Activated CD4-positive, alpha-beta T cell treated with anti-CD3 and anti-CD28 coated beads, Interleukin-2, Interleukin-6, amounts not matched to agents 100 ng/mL and 50 ng/mL, durations not matched to agents 16 hours and 8 hours (primary cell): ENCODE results near the gene MN1.

Experiments used
- DNase-seq: peaks from one replicate; pipeline ENCODE4 v3.0.0-alpha.2; 2020

The MN1 gene

DNA sequence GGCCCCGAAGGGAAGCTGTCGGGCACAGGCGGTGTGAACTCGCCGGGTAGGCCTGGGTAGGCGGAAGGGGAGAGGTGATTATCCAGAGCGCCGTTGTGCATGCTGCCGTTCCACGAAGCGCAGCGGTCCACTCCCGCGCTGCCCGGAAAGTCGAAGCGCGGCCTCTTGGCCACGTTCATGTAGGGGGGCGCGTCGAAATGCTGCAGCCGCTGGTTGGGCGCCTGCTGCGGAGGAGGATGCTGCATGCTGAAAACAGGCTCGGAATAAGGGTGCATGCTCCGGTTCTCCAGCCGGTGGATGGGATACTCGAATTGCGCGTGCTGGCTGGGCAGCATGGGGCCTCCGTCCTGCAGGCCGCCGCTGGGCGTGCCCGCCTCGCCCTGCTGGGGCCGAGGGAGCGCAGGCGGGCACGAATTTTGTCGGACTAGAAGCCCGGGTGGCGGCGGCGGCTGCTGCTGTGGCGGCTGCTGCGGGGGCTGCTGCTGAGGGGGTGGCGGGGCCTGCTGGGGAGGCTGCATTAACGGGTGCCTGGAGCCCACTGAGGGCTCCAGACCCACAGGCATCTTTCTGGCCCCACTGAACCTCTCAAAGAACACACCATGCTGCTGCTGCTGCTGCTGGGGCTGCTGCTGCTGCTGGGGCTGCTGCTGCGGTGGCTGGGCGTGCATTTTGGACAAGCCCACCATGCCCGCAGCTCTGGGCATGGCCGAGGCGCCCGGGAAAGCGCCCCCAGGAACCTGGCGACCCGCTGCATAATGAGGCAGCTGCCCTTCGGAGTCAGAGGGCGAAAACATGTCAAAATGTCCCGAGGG is 2.3 kb downstream of the MN1 start:
- DNase-seq: no peak

DNA sequence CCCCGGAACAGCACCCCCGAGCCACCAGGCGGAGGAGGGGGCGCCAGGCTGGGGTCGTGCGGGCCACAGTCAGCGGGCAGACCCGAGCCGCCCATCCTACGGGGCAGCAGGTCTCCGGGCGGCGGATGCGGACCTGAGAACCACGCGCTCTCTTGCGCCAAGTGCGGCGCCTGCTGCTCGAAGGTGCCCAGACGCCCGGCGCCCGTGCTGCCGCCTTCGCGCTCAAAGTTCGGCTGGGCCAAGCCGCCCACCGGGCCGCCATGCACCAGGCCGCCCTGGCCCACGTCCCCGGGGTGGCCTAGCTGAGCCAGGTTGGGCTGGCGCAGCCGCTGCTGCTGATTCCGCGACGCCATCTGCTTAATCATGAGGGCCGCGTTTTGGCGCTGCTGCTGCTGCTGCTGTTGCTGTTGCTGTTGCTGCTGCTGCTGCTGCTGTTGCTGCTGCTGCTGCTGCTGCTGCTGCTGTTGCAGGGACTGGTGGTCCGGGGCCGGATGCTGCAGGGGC is 3.0 kb downstream of the MN1 start:
- no peak for DNase-seq

GRCh38 chr22:27797520-27798391 is 3.8 kb downstream of the MN1 start:
- no peak for DNase-seq

- DNase-seq: no peak
Observed at GRCh38 chr22:27796829-27797519, 4.6 kb downstream of the MN1 start.

DNA sequence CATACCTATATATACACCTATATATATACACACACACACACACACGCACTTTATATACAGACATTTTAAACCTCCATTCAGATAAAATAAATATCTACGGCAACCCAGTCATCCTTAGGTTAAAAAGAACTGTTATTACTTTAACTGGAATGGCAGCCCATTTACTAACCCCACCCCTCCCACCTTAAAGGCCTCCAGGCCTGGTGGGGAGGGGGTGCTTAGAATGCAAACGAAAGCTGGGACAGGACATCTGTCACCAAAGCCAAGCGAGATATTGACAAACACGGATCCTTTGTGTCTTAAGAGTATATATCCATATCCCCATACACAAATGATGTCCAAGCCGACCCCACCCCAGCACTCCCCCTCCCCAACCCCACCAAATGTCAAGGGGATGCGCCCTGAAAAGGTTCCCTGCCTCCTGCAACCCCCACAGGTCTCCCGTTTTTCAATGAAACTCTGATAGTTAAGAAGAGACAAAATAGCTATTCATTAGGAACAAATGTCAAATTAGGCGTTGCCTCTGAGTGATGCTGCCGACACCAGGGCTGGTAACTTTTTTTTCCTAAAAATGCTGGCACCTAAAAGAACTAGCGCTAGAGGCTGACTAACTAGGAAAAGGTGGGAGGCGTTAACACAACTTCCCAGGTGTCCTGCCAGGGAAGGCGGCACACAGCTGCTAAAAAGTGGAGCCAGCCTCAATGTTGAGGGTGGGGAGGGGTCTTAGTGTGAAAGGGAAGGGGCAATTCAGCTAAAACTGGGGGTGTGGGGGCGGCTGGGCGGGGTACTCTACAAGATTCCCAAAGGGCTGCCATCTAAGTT is 5.6 kb downstream of the MN1 start:
- no peak for DNase-seq

- DNase-seq: no peak
Observed at GRCh38 chr22:27795053-27795452, 6.5 kb downstream of the MN1 start.

DNA sequence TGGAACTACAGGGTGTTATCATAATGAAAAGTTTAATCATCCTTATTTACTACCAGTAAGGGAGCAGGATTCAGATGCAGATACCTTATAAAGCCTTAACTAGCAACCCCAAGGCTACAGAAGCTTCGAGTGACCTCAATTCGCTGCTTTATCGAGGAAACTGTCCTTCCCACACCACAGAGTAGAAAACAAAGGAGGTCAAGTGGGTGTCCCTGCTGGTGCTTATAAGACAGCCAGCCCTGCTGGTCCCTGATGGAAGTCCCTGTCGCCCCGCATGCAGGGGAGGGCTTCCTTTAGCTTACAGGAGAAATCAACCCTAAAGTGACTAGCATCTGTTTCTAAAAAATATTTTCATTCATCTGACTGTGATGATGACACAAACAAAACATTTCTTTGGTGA is 7.3 kb downstream of the MN1 start:
- no peak for DNase-seq

- DNase-seq: no peak
Observed at GRCh38 chr22:27793576-27793975, 8.0 kb downstream of the MN1 start.

GRCh38 chr22:27792452-27793161 is 8.9 kb downstream of the MN1 start:
- DNase-seq: no peak

- no peak for DNase-seq
Observed at GRCh38 chr22:27791859-27792241, 9.7 kb downstream of the MN1 start.

GRCh38 chr22:27791159-27791858 is 10.2 kb downstream of the MN1 start:
- DNase-seq: no peak

DNA sequence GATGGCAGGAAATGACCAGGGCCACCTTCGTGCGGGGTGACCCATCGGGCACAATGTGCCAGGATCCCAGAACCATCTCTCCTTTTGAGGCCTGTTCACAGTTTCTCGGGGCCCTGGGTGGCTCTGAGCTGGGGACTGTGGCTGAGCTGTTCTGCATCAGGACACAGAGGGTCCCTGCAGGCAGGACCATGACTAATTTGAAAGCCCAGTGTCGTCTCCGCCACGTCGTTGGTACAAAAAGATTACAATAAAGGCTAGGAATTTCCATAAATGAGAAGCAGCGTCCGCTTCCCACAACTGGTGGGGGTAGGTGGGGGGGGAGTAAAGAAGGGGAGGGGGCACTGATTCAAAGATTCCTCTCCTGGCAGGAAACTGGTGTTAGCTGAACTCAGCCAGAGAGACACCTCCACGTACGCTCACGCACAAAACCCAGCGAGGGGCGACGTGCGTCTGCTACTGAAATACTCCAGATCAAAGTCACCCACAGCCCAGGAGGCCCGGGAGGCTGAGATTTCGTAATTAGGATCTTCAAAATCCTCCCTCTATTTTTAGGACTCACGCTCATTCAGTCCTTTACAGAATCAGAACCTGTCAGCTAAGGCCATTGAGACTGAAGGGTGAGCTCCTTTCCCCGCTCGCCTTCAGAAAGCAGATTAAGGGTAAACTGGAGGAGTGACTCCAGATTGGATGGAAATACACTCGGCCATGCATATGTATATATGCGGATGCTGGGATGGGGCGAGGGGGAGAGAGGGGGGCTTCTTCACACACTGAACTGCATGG is 11.0 kb downstream of the MN1 start:
- no peak for DNase-seq

GRCh38 chr22:27788500-27789288 is 12.9 kb downstream of the MN1 start:
- no peak for DNase-seq

DNA sequence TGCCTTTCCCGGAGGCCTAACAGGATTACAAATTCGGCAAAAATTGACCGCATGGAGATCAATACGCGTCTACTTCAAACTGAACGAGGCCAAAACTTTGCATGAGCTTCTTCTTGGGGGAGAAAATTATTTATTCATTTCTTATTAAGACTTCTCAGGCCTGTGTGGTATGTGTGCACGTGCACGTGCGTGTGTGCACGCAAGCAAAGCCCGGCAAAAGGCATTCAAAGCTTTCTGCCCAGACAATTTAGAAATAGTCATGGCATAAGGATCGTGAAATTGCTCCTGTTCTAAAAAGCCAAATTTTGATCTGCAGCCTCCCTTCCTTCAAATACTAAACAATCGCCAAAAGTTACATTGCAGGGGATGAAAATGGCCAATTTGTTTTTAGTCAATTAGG is 14.6 kb downstream of the MN1 start:
- DNase-seq: no peak

GRCh38 chr22:27786291-27786932 is 15.1 kb downstream of the MN1 start:
- DNase-seq: no peak

DNA sequence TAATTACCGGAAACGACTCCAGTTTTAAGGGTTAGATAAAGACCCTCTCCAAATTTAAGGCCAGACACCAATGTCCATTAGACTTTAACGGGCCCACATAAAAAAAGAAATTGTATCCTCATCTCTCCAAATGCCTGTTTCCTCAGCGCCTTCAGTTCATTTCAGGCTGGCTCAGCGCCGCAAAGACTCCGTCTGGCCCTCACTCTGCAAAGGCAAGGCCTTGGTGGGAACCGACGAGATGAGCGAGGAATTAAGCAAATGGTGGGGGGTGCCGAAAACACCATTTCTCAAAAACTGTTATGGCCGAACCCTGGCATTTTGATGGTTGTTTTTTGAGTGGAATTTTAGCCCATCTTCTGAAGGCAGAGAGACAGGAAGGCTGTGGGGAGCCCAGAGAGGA is 15.7 kb downstream of the MN1 start:
- no peak for DNase-seq

DNA sequence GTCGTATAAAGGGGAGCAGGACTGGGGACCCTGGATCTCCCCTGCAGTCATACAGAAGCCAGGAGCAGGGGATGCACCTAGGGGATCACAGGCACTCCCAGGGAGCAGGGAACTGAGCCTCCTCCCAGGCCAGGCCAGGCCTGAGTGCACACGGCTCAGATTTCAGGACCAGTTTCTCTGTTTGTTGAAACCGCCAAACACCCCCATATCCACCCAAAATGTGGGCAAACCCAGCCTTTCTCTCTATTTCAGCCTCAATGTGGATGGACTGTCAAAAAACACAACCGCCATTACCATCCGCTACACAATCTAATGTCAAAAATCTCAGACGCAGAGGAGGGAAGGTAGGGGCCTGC is 17.5 kb downstream of the MN1 start:
- no peak for DNase-seq

DNA sequence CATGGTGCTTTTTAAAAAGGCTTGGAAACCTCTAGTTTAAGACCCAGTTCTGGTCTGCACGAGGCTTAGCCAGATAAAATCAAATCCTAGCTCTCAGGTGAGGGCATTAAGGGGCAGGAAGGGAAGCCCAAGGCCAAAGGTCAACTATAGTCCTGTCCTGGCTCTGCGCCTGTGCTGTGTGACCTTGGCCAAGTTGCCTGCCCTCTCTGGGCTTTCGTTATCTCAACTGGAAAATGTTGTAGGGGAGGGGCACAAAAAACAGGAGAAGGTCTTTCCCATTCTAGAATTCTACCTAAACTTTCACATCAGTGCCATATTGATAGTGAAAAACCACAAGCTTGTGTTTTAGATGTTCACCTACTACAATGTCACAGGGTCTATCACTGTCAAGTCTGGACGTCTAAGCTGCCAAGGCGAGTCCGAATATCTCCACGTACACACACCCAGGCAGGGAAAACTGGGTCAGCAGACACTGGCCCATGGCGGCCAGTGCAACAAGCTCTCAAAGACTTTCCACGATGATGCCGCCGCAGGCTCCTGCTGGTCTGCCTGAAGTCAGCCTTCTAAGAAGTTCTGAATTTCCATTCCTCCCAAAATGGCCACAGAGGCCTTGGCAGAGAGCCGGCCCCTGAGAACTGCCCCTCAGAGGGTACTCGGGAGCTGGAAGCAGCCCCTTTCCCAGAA is 18.0 kb downstream of the MN1 start:
- no peak for DNase-seq
